ENCODE data around the gene ADM2. TPM values are rescaled to one million over a fixed set of nuclear protein-coding genes. Genes with fewer than 3 reads are reported as not detected.

Gene ADM2
- total and polyA plus RNA-seq, 2 of the 13 experiments (the other 11 are each of a cell fraction or from before 2014, with no cell fraction given): 1.2 to 3.0 TPM

DNA sequence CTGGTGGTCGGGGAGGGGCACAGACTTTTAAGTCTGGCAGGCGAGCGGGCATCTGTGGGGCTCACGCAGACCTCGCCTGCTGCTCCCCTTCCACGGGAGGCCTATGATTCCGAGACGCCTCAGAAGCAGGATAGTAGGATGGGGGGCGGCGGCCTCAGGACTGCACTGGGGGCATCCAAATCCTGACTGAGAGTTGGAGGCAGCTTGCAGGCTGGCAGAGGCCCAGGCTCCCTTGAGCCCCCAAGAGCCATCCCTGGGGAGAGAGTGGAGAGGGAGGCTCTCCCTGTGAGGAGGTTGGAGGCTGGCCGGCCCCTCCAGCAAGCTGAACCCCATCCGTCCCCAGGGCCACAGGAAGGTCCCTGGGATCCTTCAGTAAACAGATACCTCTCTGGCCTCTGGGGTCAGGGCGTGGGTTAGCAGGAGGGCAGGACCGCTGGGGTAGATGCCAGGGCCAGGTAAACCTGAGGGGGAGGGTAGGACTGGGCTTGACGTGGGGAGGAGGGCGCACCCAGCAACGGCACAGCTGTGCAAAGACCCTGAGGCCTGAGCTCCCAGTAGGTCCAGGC, 39.8 kb upstream of the ADM2 start:
- BruUV-seq (replicated peaks): no TSS peak
- intact Hi-C loops (cut with micrococcal nuclease; ENCODE audit: unreplicated experiment): no loop called here

More for the DNA sequence above, 39.8 kb upstream of the ADM2 start:
- FAIRE-seq: no peak
- Histone ChIP-seq H3K27me3 (ENCODE audit: control insufficient read depth in 1 of 2, insufficient read depth in 2 of 2, low read length in 2 of 2) (no peaks in the 10 kb centered on the region), H4K20me1 (ENCODE audit: insufficient read depth, low read length) (peaks cover 4% of the 10 kb centered on the region; the same call in 1 of the 2 replicates), H3K9ac (ENCODE audit: insufficient read depth, low read depth, low read length) (no peak overlapping the region), H3K4me2 (ENCODE audit: low read depth, low read length) (no peak overlapping the region), H3K27ac (ENCODE audit: extremely low read length, insufficient read depth, low read length) (no peak overlapping the region), H3K4me1 (ENCODE audit: insufficient read depth, low read length) (no peaks in the 10 kb centered on the region; the same call in 1 of the 2 replicates), H3K4me3 (replicated peaks in 1 of 3; ENCODE audit: insufficient read depth in 1 of 3, low read depth in 2 of 3, low read length in 3 of 3) (no peak overlapping the region), H3K36me3 (replicated peaks in 1 of 2; ENCODE audit: control insufficient read depth in 1 of 2, insufficient read depth in 2 of 2, low read length in 2 of 2) (peaks cover 42 to 58% of the 10 kb centered on the region in 2 experiments; a peak in 4 of 5 replicates), H3K9me3 (ENCODE audit: low read length) (no peaks in the 10 kb centered on the region), H2AFZ (ENCODE audit: low read length) (no peak overlapping the region), H3K79me2 (ENCODE audit: insufficient read depth, low read length) (no peaks in the 10 kb centered on the region)
- in situ Hi-C loops (cut with HindIII; ENCODE audit: extremely low pct_ligation_motif_present, low pct_unique_long_range_greater_than_20kb): no loop called here
- CTCF ChIA-PET (ENCODE audit: low intra/inter-chr PET ratio, low total read pairs): no interaction called here
- 91% methylated on average over 6 of the region's 17 CpGs for WGBS (ENCODE audit: low lambda C conversion rate)
- no peak for ATAC-seq
- no peak for DNase-seq (ENCODE audit: low spot score)
- TF ChIP-seq, protein P1, sequence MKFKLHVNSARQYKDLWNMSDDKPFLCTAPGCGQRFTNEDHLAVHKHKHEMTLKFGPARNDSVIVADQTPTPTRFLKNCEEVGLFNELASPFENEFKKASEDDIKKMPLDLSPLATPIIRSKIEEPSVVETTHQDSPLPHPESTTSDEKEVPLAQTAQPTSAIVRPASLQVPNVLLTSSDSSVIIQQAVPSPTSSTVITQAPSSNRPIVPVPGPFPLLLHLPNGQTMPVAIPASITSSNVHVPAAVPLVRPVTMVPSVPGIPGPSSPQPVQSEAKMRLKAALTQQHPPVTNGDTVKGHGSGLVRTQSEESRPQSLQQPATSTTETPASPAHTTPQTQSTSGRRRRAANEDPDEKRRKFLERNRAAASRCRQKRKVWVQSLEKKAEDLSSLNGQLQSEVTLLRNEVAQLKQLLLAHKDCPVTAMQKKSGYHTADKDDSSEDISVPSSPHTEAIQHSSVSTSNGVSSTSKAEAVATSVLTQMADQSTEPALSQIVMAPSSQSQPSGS (CRISPR knock-in tag; IDR thresholded peaks at IDR 0.05): no peak
- TF ChIP-seq AGO2 (optimal IDR thresholded peaks at IDR 0.05; ENCODE audit: low read depth, low read length): peak; percentile 66
- TF ChIP-seq, protein P2, sequence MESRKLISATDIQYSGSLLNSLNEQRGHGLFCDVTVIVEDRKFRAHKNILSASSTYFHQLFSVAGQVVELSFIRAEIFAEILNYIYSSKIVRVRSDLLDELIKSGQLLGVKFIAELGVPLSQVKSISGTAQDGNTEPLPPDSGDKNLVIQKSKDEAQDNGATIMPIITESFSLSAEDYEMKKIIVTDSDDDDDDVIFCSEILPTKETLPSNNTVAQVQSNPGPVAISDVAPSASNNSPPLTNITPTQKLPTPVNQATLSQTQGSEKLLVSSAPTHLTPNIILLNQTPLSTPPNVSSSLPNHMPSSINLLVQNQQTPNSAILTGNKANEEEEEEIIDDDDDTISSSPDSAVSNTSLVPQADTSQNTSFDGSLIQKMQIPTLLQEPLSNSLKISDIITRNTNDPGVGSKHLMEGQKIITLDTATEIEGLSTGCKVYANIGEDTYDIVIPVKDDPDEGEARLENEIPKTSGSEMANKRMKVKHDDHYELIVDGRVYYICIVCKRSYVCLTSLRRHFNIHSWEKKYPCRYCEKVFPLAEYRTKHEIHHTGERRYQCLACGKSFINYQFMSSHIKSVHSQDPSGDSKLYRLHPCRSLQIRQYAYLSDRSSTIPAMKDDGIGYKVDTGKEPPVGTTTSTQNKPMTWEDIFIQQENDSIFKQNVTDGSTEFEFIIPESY (CRISPR knock-in tag; IDR thresholded peaks at IDR 0.05): no peak
- POLR2A ChIA-PET: interaction anchor here (0.7 kb wide), 1 partner anchor 84 kb away, joined by 3 read pairs; the partner anchor contains the start of gene SCO2

Data from HepG2 (cell line).